Hepatocyte (in vitro differentiated cells): ENCODE data around the gene PPIH. TPM values are rescaled to one million over a fixed set of nuclear protein-coding genes. Genes with fewer than 3 reads are reported as not detected.
"Not testable (repeated sequence)": the region's sequence is repeated elsewhere in the genome, so short reads cannot be mapped to it uniquely, and the experiment has no call there.

Source experiments
- DNase-seq: peaks from one replicate; pipeline ENCODE4 v3.0.0-alpha.2; 2016; ENCODE audit warnings: low spot score
- H2AFZ ChIP-seq: fragments of 200-600 bp; sonication (generic); 2 replicates; pipeline ENCODE4 v1.6.0; 2016; ENCODE audit warnings: antibody characterized with exemption, mild to moderate bottlenecking
- H3K27ac ChIP-seq: fragments of 200-600 bp; sonication (generic); 2 replicates; pipeline ENCODE4 v1.5.1; 2016; ENCODE audit warnings: mild to moderate bottlenecking
- H3K27me3 ChIP-seq: fragments of 200-600 bp; sonication (generic); 2 replicates; pipeline ENCODE4 v1.6.1; 2016
- H3K36me3 ChIP-seq: fragments of 200-600 bp; sonication (generic); replicated peaks from 2 replicates; pipeline ENCODE4 v1.5.1; 2016; ENCODE audit warnings: low read depth; ENCODE audit not compliant: insufficient read depth
- H3K4me1 ChIP-seq: fragments of 200-600 bp; sonication (generic); 2 replicates; pipeline ENCODE4 v1.5.1; 2016; ENCODE audit warnings: mild to moderate bottlenecking, moderate library complexity; ENCODE audit not compliant: insufficient read depth
- H3K4me2 ChIP-seq: fragments of 200-600 bp; sonication (generic); 2 replicates; pipeline ENCODE4 v1.6.0; 2016
- H3K4me3 ChIP-seq: fragments of 200-600 bp; sonication (generic); 2 replicates; pipeline ENCODE4 v1.5.1; 2016; ENCODE audit warnings: mild to moderate bottlenecking
- H3K79me2 ChIP-seq: fragments of 200-600 bp; sonication (generic); 2 replicates; pipeline ENCODE4 v1.6.0; 2017; ENCODE audit warnings: mild to moderate bottlenecking
- H3K9me2 ChIP-seq: fragments of 200-600 bp; sonication (generic); replicated peaks from 2 replicates; pipeline ENCODE4 v1.6.0; 2017; ENCODE audit warnings: mild to moderate bottlenecking; ENCODE audit not compliant: insufficient read depth
- H3K9me3 ChIP-seq: fragments of 200-600 bp; sonication (generic); 2 replicates; pipeline ENCODE4 v1.5.1; 2016; ENCODE audit warnings: low read depth, mild to moderate bottlenecking
- H4K20me1 ChIP-seq: fragments of 200-600 bp; sonication (generic); 2 replicates; pipeline ENCODE4 v1.6.0; 2016; ENCODE audit warnings: mild to moderate bottlenecking; ENCODE audit not compliant: insufficient read depth, poor library complexity, severe bottlenecking
- CTCF ChIP-seq: fragments of 200-600 bp; sonication (generic); IDR thresholded peaks from 2 replicates; pipeline ENCODE4 v1.5.1; 2016; ENCODE audit warnings: antibody characterized with exemption, mild to moderate bottlenecking; ENCODE audit not compliant: poor library complexity
- EZH2 ChIP-seq: fragments of 200-600 bp; sonication (generic); IDR thresholded peaks from 2 replicates; pipeline ENCODE4 v1.6.1; 2016; ENCODE audit warnings: antibody characterized with exemption, mild to moderate bottlenecking, borderline replicate concordance
- EZH2phosphoT487 ChIP-seq: fragments of 200-600 bp; sonication (generic); IDR thresholded peaks from one replicate; pipeline ENCODE4 v1.6.1; 2018; ENCODE audit warnings: antibody characterized with exemption, mild to moderate bottlenecking, low read depth, moderate library complexity; ENCODE audit not compliant: unreplicated experiment, severe bottlenecking
- WGBS: methylation state at CpG from one replicate; pipeline ENCODE4 v1.1.6; 2016; ENCODE audit warnings: low lambda C conversion rate; ENCODE audit errors: missing lambda C conversion rate; 5-methylcytosine and 5-hydroxymethylcytosine counted together
- polyA plus RNA-seq: library from polyadenylated mRNA; unstranded; fragments of >200 nt; fragmentation: Nextera tagmentation; extraction: Ambion mirVana; gene quantifications from 2 replicates; pipeline ENCODE4 v1.2.1, GENCODE V29; 2016
- total RNA-seq: library from RNA; depleted of rRNA; stranded (reverse); fragments of >200 nt; gene quantifications from 2 replicates; pipeline ENCODE4 v1.2.3, GENCODE V29; 2014

Gene PPIH
- total and polyA plus RNA-seq, 2 experiments from 2014 or later, result 26.1 to 35.6 TPM

GRCh38 chr1:42703888-42704464 lies 45.8 kb downstream of the PPIH start:
- Histone ChIP-seq H3K27ac (no peak overlapping the region), H3K9me2 (no peaks in the 10 kb centered on the region), H3K36me3 (peaks cover 4% of the 10 kb centered on the region), H3K27me3 (no peaks in the 10 kb centered on the region), H3K9me3 (no peaks in the 10 kb centered on the region), H3K4me1 (no peaks in the 10 kb centered on the region), H2AFZ (no peak overlapping the region), H4K20me1 (no peaks in the 10 kb centered on the region), H3K4me3 (no peak overlapping the region), H3K4me2 (no peak overlapping the region), H3K79me2 (peaks cover 39% of the 10 kb centered on the region)
- WGBS, result 96% methylated on average over 7 of the region's 7 CpGs
- TF ChIP-seq EZH2phosphoT487 (no peak), EZH2 (no peak), CTCF (no peak)
- no peak for DNase-seq

GRCh38 chr1:42712808-42713207 lies 54.6 kb downstream of the PPIH start:
- not testable (repeated sequence) for H3K27ac ChIP-seq, H3K36me3 ChIP-seq, H3K9me2 ChIP-seq, DNase-seq, H4K20me1 ChIP-seq, H3K9me3 ChIP-seq, H3K27me3 ChIP-seq, H3K4me3 ChIP-seq, H2AFZ ChIP-seq, H3K4me1 ChIP-seq, H3K4me2 ChIP-seq
- peaks cover 38% of the 10 kb centered on the region for H3K79me2 ChIP-seq
- WGBS, result 98% methylated on average over 3 of the region's 3 CpGs

- Histone ChIP-seq H3K4me1 (no peaks in the 10 kb centered on the region), H3K4me2 (no peak overlapping the region), H3K36me3 (no peaks in the 10 kb centered on the region), H3K4me3 (no peak overlapping the region), H3K9me2 (no peaks in the 10 kb centered on the region), H2AFZ (no peak overlapping the region), H3K27ac (no peak overlapping the region), H3K9me3 (peaks cover 4% of the 10 kb centered on the region), H3K27me3 (no peaks in the 10 kb centered on the region), H4K20me1 (no peaks in the 10 kb centered on the region), H3K79me2 (peaks cover 38% of the 10 kb centered on the region)
- DNase-seq, result no peak
- no peak for TF ChIP-seq CTCF
- no peak for TF ChIP-seq EZH2phosphoT487
These were observed 55.1 kb downstream of the PPIH start for GRCh38 chr1:42713293-42713692.

GRCh38 chr1:42714441-42714840 lies 56.2 kb downstream of the PPIH start:
- H3K79me2 ChIP-seq, result peaks cover 35% of the 10 kb centered on the region
- H3K27ac ChIP-seq, H3K27me3 ChIP-seq, H3K4me2 ChIP-seq, H2AFZ ChIP-seq, H4K20me1 ChIP-seq, DNase-seq, H3K36me3 ChIP-seq, H3K9me2 ChIP-seq, H3K9me3 ChIP-seq, H3K4me3 ChIP-seq, H3K4me1 ChIP-seq: not testable (repeated sequence)

GRCh38 chr1:42720868-42721267 lies 62.6 kb downstream of the PPIH start:
- peak; percentile 44 for DNase-seq
- H3K79me2 ChIP-seq, result no peaks in the 10 kb centered on the region
- H3K27me3 ChIP-seq, result no peaks in the 10 kb centered on the region
- no peak for TF ChIP-seq EZH2phosphoT487
- no peak for TF ChIP-seq EZH2
- TF ChIP-seq CTCF, result no peak
- H3K9me2 ChIP-seq, result no peaks in the 10 kb centered on the region
- peak overlapping the region; percentile 63 for H3K4me2 ChIP-seq
- H3K4me1 ChIP-seq, result peaks cover 3% of the 10 kb centered on the region
- no peaks in the 10 kb centered on the region for H4K20me1 ChIP-seq
- no peak overlapping the region for H3K4me3 ChIP-seq
- WGBS, result 75% methylated on average over 1 of the region's 1 CpG
- no peak overlapping the region for H2AFZ ChIP-seq
- no peaks in the 10 kb centered on the region for H3K9me3 ChIP-seq
- H3K36me3 ChIP-seq, result no peaks in the 10 kb centered on the region
- no peak overlapping the region for H3K27ac ChIP-seq
